HG03460 (cell line): ENCODE measurements around the gene PCDHB16.
"Not testable (repeated sequence)": the region's sequence is repeated elsewhere in the genome, so short reads cannot be mapped to it uniquely, and the experiment has no call there.

Source experiments
- ATAC-seq: cut with Tn5 transposase; IDR thresholded peaks from one replicate; pipeline ENCODE4 v1.9.1; 2021; ENCODE audit not compliant: unreplicated experiment

The PCDHB16 gene

GRCh38 chr5:141225421-141225820 lies 43.2 kb downstream of the PCDHB16 start:
- ATAC-seq, result not testable (repeated sequence)

GRCh38 chr5:141234109-141234667 lies 52.0 kb downstream of the PCDHB16 start:
- no peak for ATAC-seq
